Lung (tissue), 12 donors: Measurements from ENCODE around the gene ZNF653. TPM values are rescaled to one million over a fixed set of nuclear protein-coding genes. Genes with fewer than 3 reads are reported as not detected.

ENCODE experiments used
- ATAC-seq: fragments of 200-7000 bp; cut with Tn5 transposase; one replicate; pipeline ENCODE4 v1.9.1; 2020; ENCODE audit warnings: moderate number of reproducible peaks; ENCODE audit not compliant: insufficient read depth, low FRiP score
- DNase-seq, 3 donors: peaks; one replicate each; pipeline ENCODE4 v3.0.0-alpha.2; 2013 to 2017
- H3K27ac ChIP-seq, 2 donors: one replicate each; pipeline ENCODE4 v1.5.1; 2013; ENCODE audit warnings: mild to moderate bottlenecking in 2 of 2, moderate library complexity in 2 of 2, control low read depth in 1 of 2, inconsistent platforms in 1 of 2, low read depth in 1 of 2, low read length in 1 of 2
- H3K27me3 ChIP-seq, 3 donors: one replicate each; pipeline ENCODE4 v1.5.1; 2013; ENCODE audit warnings: low read length in 2 of 3; ENCODE audit not compliant: control insufficient read depth in 3 of 3, insufficient read depth in 3 of 3
- H3K36me3 ChIP-seq, 4 donors: one replicate each; pipeline ENCODE4 v1.5.1; 2013; ENCODE audit warnings: low read length in 4 of 4, mild to moderate bottlenecking in 1 of 4, moderate library complexity in 1 of 4; ENCODE audit not compliant: control insufficient read depth in 4 of 4, insufficient read depth in 4 of 4
- H3K4me1 ChIP-seq, 5 donors: one replicate each; pipeline ENCODE4 v1.5.1; 2013; ENCODE audit warnings: low read length in 5 of 5, mild to moderate bottlenecking in 2 of 5, moderate library complexity in 1 of 5; ENCODE audit not compliant: control insufficient read depth in 5 of 5, insufficient read depth in 5 of 5
- H3K4me3 ChIP-seq: one replicate; pipeline ENCODE4 v1.5.1; 2013; ENCODE audit warnings: mild to moderate bottlenecking, control low read depth, moderate library complexity
- H3K9ac ChIP-seq, 2 donors: one replicate each; pipeline ENCODE4 v1.5.1; 2013; ENCODE audit warnings: low read length in 2 of 2, control low read depth in 1 of 2; ENCODE audit not compliant: insufficient read depth in 1 of 2
- H3K9me3 ChIP-seq, 4 donors: one replicate each; pipeline ENCODE4 v1.5.1; 2013; ENCODE audit warnings: low read length in 3 of 4, mild to moderate bottlenecking in 1 of 4, moderate library complexity in 1 of 4; ENCODE audit not compliant: control insufficient read depth in 4 of 4, insufficient read depth in 3 of 4
- CTCF ChIP-seq: IDR thresholded peaks from 2 replicates; pipeline ENCODE4 v1.5.1; 2012; ENCODE audit warnings: mild to moderate bottlenecking; ENCODE audit errors: control extremely low read depth, extremely low read depth
- WGBS, 2 donors: extraction: QIAGEN DNeasy Blood & Tissue Kit; methylation state at CpG; one replicate each; pipeline ENCODE4 v1.1.7; 2013; 5-methylcytosine and 5-hydroxymethylcytosine counted together
- polyA plus RNA-seq, 2 donors: library from polyadenylated mRNA; stranded (reverse); fragments of 200-250 nt; gene quantifications; one replicate each; pipeline ENCODE4 v1.2.1, GENCODE V29; 2013
- total RNA-seq, 2 donors: library from RNA; depleted of rRNA in 1 of 2; stranded (reverse); fragments of >200 nt in 1 of 2; gene quantifications; one replicate each; pipeline ENCODE4 v1.2.1, GENCODE V29; 2014 to 2021
- donor health status: control.
- donor health status: control.
- donor health status: Bipolar disorder and iron deficiency.
- donor health status: healthy.
- donor health status: DM: yes; HTN: yes; CAD: no.

Gene ZNF653
- total and polyA plus RNA-seq, 4 donors, result 5.4 to 12.9 (median 9.0) TPM

- Histone ChIP-seq H3K9me3 (no peaks in the 10 kb centered on the region), H3K36me3 (peaks cover 0 to 14% (median 1%) of the 10 kb centered on the region in 4 donors), H3K27ac (no peak overlapping the region), H3K27me3 (no peaks in the 10 kb centered on the region), H3K9ac (no peak overlapping the region), H3K4me3 (no peak overlapping the region), H3K4me1 (peaks cover 0 to 7% (median 0%) of the 10 kb centered on the region in 5 donors)
- TF ChIP-seq CTCF, result no peak
- DNase-seq (no peak), ATAC-seq (no peak)
- 94 to 97% methylated on average over 6 of the region's 6 CpGs for whole genome bisulfite sequencing, 2 donors
Observed at GRCh38 chr19:11506967-11507366, 1.3 kb upstream of the ZNF653 start.

GRCh38 chr19:11506101-11506555, 489 bp upstream of the ZNF653 start:
- Histone ChIP-seq H3K27me3 (no peaks in the 10 kb centered on the region), H3K9ac (peak overlapping the region; percentile 17 to 66), H3K4me1 (peaks cover 0 to 7% (median 0%) of the 10 kb centered on the region in 5 donors), H3K27ac (peak overlapping the region in 1 of 2 donors; percentile 20), H3K4me3 (peak overlapping the region; percentile 48), H3K36me3 (peaks cover 0 to 10% (median under 1%) of the 10 kb centered on the region in 4 donors), H3K9me3 (no peaks in the 10 kb centered on the region)
- no peak for TF ChIP-seq CTCF
- ATAC-seq, result peak; percentile 6
- WGBS, 2 donors, result 22 to 23% methylated on average over 20 of the region's 20 CpGs
- DNase-seq, result no peak

GRCh38 chr19:11505032-11505503, 571 bp downstream of the ZNF653 start:
- Histone ChIP-seq H3K36me3 (peaks cover 0 to 6% (median 0%) of the 10 kb centered on the region in 4 donors), H3K27ac (peak overlapping the region; percentile 94 to 96), H3K4me1 (peaks cover 0 to 7% (median 0%) of the 10 kb centered on the region in 5 donors), H3K9ac (peak overlapping the region in 1 of 2 donors; percentile 76), H3K4me3 (peak overlapping the region; percentile 89), H3K27me3 (no peaks in the 10 kb centered on the region), H3K9me3 (no peaks in the 10 kb centered on the region)
- ATAC-seq, result peak; percentile 93
- no peak for TF ChIP-seq CTCF
- 1% methylated on average over 24 to 33 of the region's 33 CpGs for WGBS, 2 donors
- DNase-seq, result peak; percentile 95 to 96 (median 96)
